Islet precursor cell (in vitro differentiated cells): ENCODE measurements around the gene DTNB.
A peak's percentile ranks its signal among the peaks of the same experiment; 100 is the strongest.
"Not testable (repeated sequence)": the region's sequence is repeated elsewhere in the genome, so short reads cannot be mapped to it uniquely, and the experiment has no call there.

Experiments
- DNase-seq: peaks from one replicate; pipeline ENCODE4 v3.0.0-alpha.2; 2018

Gene DTNB

DNA sequence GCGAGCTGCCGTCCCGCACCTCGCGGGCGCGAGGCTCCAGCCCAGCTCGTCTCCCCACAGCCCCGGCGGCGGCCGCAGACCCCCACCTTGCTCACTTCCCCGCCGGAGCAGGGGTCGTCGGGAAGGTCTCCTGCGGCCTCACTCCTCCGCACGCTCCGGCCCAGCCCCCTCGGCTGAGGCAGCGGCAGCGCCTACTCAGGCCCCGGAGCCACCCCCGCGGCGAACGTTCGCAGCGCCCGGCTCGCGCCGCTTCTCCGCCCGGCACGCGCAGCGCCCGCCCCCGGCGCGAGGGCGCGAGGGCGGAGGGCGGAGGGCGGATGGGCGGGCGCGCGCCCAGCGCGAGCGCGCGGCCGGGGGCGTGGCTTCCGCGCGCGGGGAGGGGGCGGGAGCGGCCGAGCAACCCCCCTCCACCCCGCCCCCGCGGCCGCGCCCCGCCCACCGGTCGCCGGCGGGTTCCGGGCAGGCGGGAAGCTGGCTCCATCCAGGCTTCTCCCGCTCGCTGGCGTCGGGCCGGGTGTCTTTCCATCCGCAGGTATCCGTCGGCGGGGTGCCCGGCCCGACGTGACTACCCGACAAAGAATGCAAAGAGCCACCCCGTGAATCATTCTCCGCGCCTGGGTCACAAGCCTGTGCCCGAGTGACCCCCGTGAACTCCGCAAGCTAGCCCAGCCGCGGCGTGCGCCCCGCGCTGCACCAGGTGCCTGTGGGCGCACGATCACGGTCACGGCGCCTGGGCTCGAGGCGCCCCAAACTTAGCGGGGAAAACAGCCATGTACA is at the start of gene DTNB:
Gene DTNB (minus strand): TSS at position 278 of the 777 bp plus-strand sequence. CDS start 20,917 bp downstream, outside the sequence.
- peak; percentile 84 for DNase-seq

DNA sequence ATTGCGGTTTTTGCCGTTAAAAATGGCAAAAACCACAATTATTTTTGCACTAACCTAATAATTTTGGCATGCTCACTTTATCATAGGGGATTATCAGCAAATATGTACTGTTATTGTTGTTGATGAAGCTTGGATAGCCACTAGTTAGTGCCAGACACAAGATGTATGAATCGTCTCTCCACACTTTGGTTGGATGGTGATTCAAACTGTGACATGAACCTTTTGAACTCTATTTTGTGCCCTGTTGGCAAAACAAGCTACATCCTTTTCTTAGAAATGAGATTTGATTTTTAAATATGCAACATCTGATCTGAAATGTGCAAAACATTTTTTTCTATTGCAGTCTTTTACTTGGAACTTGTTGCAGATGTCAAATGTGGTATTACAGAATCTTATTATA is 48.8 kb upstream of the DTNB start:
- DNase-seq: no peak

DNA sequence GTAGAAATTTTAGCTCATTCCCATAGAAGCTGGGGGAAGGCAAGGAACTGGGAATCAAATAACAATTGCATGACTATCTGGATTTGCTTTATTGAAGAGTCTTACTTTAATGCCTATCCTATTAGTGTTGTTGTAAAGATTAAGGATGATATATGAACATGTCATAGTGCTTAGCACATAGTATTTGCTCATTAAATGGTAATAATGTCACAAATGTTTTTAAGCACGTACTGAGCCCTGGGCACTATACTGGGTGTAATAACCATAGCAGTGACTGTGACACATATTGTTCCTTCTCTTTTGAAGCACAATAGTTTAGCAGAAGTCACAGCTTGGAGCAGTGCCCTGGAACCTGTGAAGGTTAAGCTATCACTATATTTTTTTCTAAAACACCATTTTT is 47.2 kb upstream of the DTNB start:
- DNase-seq: no peak

DNA sequence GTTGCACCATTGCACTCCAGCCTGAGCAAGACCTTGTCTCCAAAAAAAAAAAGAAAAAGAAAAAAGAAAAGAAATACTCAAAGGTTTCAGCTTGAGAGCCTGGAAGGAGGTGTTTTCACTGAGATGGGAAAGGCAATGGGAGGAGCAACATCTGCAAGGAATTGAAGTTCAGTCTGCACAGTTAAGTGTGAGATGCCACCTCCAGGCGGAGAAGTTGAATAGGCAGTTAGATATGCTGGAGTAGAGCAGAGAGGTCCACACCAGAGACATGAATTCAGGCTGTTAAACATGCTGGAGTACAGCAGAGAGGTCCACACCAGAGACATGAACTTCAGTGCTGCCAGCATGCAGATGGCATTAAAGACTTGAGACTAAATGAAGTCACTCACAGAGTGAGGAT is 41.4 kb upstream of the DTNB start:
- no peak for DNase-seq

DNA sequence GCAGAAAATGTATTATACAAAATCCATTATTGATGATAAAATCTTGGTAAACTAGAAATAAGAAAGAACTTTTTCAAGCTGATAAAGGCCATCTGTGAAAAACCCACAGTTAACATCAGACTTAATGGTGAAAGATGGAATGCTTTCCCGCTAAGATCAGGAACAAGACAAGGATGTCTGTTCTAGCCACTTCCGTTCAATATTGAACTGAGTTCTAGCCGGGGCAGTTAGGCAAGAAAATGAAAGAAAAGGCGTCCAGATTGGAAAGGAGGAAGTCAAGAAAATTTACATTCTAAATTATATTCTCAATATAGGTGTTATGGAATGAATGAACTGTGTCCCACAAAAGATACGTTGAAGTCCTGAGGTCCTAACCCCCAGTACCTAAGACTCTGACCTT is 39.1 kb upstream of the DTNB start:
- no peak for DNase-seq

DNA sequence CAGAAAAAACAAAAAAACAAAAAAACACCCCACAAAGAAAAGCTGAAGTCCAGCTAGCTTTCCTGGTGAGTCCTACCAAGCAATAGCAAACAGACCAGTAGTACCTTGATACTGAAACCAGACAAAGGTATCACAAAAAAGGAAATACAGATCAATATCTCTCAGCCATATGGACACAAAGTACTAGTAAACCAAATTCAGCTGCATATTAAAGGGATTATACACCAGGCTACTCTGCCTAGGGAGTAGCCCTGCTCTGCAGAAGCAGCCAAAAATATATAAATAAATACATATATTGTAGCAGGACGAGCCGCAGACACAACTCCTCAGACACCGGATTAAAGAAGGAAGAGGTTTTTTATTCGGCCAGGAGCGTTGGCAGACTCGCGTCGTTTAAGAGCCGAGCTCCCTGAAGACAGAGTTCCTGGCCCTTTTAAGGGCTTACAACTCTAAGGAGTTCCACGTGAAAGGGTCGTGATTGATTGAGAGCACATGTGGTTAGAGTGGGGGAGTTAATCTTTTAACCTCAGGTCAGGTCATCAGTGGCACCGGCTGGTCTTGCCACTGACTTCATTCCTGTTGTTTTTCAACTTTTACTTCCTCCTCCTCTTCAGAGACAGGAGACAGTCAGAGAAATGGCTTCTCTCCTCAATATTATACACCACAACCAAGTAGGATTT is 38.4 kb upstream of the DTNB start:
- DNase-seq: no peak

DNA sequence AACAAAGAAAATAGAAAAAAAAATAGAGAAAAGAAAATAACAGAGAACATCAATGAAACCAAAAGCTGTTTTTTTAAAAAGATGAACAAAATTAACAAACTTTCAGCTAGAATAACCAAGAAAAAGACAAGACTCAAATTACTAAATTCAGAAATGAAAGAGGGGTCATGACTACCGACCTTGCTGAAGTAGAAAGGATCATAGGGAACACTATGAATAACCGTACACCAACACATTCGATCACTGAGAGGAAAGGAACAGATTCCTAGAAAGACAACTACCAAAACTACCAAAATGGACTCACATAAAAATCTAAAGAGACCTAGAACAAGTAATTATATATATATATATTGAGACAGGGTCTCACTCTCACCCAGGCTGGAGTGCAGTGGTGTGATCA is 37.4 kb upstream of the DTNB start:
- no peak for DNase-seq

DNA sequence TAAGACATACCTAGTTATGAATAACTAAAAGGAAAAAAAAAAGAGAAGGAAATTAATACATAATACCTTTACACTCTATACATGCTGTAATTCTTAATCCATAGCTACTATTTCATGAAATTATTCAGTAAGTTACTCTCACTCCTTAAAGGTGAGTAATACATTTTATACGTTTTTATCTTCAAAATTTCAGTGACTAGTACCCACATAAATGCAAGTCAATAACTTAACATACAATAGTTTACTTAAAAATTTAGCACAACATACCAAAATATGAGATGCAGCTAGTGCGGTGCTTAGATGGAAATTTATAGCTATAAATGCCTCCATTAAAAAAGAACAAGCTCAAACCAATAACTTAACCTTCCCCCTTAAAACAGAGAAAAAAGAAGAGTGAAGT is 36.0 kb upstream of the DTNB start:
- DNase-seq: no peak

DNA sequence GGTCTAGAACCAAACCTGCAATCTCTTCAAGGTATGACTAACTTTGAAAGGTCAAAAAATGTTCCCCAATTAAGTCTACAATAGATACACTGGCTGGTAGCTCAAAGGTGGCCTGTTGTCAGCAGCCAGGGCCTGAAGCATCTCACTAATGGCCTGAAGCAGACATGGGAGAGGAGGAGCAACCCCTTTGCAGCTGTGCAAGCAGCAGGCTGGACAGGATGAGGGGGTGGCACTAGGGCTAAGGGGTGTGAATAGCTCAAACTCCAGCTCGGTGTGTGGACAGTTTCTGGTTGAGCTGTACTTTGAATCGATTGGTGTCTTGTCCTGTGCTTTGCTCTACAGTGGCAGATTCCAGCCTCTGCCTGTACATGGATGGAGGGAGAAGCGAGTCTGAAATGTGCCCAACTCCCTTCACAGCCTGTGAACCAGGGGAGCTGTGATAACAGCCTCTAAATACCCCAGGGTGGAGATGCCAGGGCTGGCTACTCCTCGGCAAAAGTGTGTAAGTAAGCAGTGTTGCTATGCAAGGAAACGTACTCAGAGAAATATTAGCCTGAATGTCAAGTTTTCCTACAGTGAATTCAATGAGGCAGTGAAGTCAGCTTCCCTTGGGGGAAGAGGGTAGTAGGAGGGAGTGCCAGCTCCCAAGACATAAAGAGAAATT is 34.7 kb upstream of the DTNB start:
- peak; percentile 64 for DNase-seq

DNA sequence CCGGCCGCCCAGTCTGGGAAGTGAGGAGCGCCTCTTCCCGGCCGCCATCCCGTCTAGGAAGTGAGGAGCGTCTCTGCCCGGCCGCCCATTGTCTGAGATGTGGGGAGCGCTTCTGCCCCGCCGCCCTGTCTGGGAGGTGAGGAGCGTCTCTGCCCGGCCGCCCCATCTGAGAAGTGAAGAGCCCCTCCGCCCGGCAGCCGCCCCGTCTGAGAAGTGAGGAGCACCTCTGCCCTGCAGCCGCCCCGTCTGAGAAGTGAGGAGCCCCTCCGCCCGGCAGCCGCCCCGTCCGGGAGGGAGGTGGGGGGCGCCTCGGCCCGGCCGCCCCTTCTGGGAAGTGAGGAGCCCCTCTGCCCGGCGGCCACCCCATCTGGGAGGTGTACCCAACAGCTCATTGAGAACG is 32.2 kb upstream of the DTNB start:
- DNase-seq: not testable (repeated sequence)

DNA sequence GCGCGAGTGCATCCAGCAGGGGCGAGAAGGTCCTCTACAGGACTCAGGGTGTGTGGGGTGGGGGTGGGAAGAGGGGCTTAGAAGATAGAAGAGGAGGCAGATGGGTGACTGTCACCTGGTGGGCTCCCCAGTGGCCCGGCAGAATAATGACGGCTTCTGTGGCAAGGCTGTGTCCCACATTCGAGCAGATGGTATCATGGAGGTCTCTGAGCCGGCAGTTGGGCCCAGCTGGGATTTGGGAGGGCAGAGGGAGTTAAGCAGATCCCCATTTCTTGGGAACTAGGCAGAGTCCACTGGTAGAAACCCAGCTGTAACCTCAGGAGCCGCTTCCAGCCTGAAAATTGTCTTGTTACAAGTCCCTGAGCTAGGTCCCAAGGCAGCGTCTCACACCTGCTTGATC is 28.4 kb upstream of the DTNB start:
- no peak for DNase-seq

DNA sequence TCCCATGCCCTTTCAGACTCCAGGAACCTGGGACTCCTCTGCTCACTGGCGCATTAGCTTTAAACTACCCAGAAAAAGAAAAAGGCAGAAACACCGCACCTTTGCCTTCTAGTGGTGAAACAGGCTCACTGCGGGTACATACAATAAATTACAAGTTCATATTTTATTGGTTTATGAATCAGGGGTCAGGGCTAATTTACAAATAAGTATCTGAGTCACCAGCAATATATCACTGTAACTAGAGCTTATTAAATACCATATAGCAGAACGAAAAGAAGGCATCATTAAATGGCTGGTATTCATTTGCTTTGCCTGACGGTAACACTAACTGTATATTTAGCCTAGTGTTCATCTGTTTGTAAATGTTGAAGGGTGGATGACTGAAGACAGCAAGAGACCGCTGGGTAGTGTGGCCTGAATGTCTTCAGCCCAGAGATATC is 26.9 kb upstream of the DTNB start:
- DNase-seq: no peak

DNA sequence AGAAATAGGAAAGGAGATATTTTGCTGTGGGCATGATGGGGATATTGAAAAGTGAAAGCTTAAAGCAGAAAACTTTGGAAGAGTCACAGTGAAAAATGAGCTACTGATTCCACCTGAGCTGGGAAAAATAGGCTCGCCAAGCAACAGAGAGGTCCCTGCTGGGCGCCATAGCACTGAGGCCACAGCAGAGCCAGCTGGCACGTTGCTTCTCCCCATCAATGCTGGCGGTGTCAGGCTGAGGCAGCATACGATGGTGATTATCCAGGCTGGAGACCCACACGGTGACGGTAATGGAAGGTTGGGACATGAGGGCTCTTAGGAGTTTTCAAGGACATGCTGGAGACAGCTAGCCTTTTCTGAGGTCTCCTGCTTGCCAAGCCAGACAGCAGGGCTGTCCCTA is 25.8 kb upstream of the DTNB start:
- DNase-seq: no peak

DNA sequence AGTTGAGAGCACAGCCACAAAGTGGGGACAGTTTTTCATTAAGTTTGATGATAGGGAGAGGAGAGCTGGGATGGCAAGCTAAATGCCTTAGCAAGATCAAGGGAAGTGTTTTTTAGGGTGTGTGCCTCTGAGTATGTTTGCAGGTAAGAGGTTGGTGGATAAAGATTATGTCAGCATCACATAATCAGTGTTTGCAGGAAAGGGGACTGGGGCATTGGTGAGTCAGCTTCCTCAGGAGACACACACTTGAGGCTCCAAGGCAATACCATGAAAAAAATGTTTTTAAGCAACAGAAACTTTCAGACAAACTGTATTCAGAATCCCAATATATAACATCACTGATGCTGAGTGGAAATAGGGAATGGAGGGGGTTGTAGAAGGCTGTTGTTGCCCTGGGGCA is 25.4 kb upstream of the DTNB start:
- no peak for DNase-seq

DNA sequence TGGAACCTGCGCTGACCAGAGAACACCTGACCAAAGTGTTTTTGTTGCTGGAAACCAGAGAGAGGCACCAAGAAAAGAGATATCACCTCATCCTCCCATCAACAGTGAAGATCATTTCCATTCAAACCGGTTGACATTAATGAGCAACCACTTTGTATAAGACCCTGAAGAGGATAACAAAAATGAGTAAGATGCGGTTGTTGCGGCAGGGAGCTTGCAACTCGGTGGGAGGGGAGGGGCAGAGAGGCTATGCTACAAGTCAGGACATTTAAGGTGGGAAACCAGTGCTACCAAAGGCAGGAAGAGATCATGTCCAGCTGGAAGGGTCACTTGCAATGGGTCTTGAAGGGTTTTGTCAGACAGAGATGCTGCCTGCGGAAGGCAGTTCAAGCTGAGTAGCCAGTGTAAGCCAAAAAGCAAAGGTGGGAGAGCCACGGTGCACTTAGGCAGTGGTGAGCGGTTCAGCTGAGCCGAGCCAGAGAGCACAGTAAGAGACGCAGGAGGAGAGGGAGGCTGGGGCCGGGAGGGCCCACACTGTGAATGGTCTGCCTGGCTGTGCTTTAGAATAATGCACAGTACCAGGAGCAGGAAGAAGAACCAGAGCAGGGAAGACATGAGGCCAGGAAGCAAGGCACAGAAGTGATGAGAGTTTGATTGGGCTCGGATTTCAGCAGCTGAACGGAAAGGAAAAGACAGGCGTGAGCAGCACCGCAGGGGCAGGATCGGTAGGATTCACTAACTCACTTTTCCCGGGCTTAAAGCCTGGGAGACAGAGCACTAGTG is 24.4 kb upstream of the DTNB start:
- peak; percentile 63 for DNase-seq

DNA sequence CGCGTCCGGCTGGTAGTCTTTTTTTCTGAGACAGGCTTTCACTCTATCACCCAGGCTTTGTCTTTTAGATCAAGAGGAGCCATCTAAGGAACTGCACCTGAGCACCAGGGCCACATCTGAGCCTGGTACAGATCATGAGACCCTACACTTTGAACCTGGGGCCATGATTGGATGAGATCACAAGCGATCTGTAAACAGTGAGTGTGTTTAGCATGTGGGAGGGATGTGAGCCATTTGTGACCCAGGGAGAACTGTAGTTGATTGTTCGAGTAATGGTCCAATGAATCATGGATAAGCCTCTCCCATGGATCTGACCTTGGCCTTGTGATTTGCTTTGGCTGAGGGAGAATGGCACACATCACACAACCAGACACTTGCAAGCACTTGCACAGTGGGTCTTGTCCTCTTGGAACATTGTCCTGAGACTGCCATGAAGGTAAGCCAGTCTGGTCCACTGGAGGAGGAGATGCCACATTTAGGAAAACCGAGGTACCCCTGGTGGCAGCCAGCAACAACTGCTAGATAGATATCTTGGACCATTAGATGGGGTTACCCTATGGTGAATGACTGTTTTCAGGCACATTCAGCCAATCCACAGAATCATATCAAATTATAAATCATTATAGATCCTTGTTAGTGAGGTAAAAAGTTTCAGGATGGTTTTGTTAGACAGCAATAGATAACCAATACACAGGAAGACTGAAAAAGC is 19.5 kb upstream of the DTNB start:
- no peak for DNase-seq

DNA sequence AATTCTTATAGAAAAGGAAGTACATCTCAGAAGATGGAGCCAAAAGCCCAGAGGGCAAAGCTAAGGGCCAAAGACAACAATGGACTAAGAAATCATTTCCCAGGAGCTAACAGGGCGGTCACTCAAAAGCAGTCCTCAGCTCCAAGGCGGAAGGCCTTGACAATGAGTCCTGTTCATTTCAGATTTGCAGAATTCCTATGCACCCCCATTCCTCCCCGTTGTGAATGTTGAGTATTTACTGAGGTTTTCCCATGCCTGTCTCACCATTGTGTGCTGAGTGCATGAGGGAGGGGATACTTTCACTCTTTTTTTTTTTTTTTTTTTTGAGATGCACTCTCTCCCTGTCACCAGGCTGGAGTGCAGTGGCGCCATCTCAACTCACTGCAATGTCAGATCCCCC is 18.8 kb upstream of the DTNB start:
- no peak for DNase-seq

DNA sequence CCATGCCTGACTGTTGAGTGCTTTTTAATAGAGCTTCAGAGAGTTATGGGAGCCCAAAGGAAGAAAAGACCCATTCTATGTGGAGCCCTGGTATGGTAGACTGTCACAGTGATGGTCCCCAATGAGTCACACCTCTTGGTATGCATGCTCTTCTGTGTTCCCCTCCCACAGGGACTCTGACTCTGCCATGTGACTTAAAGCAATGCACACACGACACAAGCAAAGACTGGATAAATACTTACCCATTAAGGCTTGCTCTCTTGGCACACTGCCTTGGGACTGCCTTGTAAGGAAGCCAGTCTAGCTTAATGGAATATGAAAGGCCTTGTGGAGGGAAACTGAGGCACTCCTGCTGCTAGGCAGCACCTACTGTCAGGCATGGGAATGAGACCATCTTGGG is 16.7 kb upstream of the DTNB start:
- DNase-seq: peak; percentile 83

DNA sequence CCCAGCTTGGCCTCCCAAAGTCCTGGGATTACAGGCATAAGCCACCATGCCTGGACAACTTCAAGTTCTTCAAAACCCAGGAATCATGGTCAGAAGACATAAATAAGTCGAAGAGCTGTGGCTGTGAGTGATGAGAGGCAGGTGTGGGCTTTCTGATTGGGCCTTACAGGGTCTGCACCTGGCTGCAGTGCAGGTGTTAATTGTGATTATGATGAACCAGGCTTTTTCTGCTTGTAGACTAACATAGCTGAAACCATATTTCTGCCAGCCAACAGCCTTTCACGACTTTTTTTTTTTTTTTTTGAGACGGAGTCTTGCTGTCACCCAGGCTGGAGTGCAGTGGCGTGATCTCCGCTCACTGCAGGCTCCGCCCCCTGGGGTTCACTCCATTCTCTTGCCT is 14.9 kb upstream of the DTNB start:
- DNase-seq: no peak

DNA sequence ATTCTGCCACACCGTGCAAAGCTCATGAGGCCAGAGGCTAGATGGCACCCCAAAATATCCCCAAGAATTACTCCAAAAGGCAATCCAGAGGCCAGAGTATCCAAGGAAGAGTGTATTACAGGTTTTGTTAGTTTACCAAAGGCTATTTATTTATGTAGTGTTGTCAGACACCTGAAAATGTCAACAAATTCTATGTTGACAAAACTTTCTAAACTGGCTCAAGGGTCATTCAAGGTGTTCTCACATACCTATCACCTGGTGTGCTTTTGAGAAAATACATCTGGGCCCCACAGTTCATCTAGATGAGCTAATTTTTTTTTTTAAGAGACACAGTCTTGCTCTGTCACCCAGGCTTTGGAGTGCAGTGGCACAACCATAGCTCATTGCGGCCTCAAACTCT is 12.4 kb upstream of the DTNB start:
- DNase-seq: no peak

DNA sequence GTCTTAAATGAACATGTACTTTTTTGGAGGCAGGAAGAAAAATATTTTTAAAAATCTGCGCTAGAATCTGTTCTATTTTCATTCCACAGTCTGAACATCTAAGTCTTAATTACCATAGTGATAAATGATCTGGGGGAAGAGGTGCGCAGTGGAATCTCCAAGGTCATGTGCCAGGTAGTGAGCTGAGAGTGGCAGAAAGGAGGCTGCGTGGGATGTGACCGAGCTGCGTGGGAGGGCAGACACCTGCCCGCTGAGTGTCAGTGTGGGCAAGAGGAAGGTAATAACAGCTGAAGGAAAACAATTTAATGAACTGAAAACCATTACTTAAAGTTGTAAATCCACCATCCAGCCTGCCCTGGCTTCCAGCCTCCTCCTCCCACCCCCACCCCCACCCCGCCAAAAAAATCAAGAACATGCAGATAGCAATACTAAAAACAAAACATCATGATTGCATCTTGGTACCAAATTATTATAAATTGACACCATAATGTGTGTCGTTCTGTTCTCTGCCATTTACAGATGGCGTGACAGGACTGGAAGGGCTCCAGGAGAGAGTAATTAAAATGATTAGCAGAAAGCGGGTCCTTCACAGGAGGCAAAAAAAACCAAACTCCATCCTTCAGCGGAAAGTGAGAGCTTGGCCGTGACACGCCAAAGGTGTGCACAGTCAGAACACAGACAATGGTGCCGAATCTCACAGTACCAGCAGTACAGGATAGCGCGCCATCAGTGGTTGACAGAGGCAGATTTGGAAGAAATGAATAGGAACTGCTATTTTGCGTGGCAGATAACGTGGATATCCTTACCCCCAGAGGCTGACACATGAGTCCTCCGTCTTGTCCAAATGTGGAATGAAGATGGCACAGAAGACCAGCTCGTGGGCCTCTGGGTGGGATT is 11.4 kb upstream of the DTNB start:
- DNase-seq: no peak

DNA sequence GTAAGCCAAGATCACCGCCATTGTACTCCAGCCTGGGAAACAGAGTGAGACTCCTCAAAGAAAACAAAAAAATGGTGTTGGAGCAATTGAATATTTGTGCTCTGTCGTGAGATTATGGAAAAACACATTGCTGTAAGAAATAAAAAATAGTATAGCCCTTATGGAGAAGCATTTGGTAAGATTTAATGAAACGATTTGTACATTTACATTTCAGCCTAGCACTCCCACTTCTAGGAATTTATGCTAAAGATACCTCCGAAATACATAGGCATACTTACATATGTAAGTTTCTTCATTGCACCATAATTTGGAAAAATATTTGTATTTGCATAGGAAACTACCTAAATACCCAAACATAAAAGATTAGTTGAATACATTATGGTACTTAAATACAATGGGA is 8.7 kb upstream of the DTNB start:
- DNase-seq: no peak
